H9 (cell line): ENCODE data around the gene PTPN13. TPM values are rescaled to one million over a fixed set of nuclear protein-coding genes. Genes with fewer than 3 reads are reported as not detected.

ENCODE experiments used
- DNase-seq: peaks from one replicate; pipeline ENCODE4 v3.0.0-alpha.2; 2017
- H2AFZ ChIP-seq: one replicate; pipeline ENCODE4 v1.6.1; 2013; ENCODE audit warnings: mild to moderate bottlenecking, low read length, control low read depth, moderate library complexity
- H2AK5ac ChIP-seq: 2 replicates; pipeline ENCODE4 v1.6.1; 2013; ENCODE audit warnings: low read length, control low read depth, mixed read lengths; ENCODE audit not compliant: insufficient read length
- H2BK120ac ChIP-seq: one replicate; pipeline ENCODE4 v1.6.1; 2013; ENCODE audit warnings: low read depth, mild to moderate bottlenecking, low read length, control low read depth, inconsistent platforms; ENCODE audit not compliant: poor library complexity, severe bottlenecking
- H2BK12ac ChIP-seq: 2 replicates; pipeline ENCODE4 v1.6.1; 2013; ENCODE audit warnings: low read length, control low read depth, mixed read lengths, low read depth; ENCODE audit not compliant: insufficient read length
- H2BK15ac ChIP-seq: 2 replicates; pipeline ENCODE4 v1.6.1; 2013; ENCODE audit warnings: low read depth, low read length, control low read depth
- H2BK20ac ChIP-seq: one replicate; pipeline ENCODE4 v1.6.1; 2013; ENCODE audit warnings: low read depth, mild to moderate bottlenecking, low read length, control low read depth, inconsistent platforms; ENCODE audit not compliant: poor library complexity, severe bottlenecking
- H2BK5ac ChIP-seq: 2 replicates; pipeline ENCODE4 v1.6.1; 2013; ENCODE audit warnings: low read length, control low read depth, mixed read lengths; ENCODE audit not compliant: insufficient read length
- H3K14ac ChIP-seq: 2 replicates; pipeline ENCODE4 v1.6.1; 2013; ENCODE audit warnings: low read length, control low read depth; ENCODE audit not compliant: insufficient read depth
- H3K18ac ChIP-seq: 2 replicates; pipeline ENCODE4 v1.6.1; 2013; ENCODE audit warnings: low read depth, mild to moderate bottlenecking, mixed read lengths, low read length, control low read depth; ENCODE audit not compliant: insufficient read length
- H3K23ac ChIP-seq: 2 replicates; pipeline ENCODE4 v1.6.1; 2013; ENCODE audit warnings: low read length, control low read depth, mixed read lengths, low read depth; ENCODE audit not compliant: insufficient read length
- H3K23me2 ChIP-seq: 2 replicates; pipeline ENCODE4 v1.6.1; 2013; ENCODE audit warnings: low read depth, mild to moderate bottlenecking, mixed read lengths, low read length, control low read depth; ENCODE audit not compliant: insufficient read length, poor library complexity, severe bottlenecking
- H3K27ac ChIP-seq: 2 replicates; pipeline ENCODE4 v1.5.1; 2013; ENCODE audit warnings: low read length, control low read depth, mixed read lengths, low read depth; ENCODE audit not compliant: insufficient read length
- H3K27me3 ChIP-seq: 2 replicates; pipeline ENCODE4 v1.6.1; 2013; ENCODE audit warnings: low read length, control low read depth, inconsistent platforms; ENCODE audit not compliant: insufficient read depth
- H3K4ac ChIP-seq: 2 replicates; pipeline ENCODE4 v1.6.1; 2013; ENCODE audit warnings: low read depth, mild to moderate bottlenecking, control low read depth, inconsistent platforms, low read length, moderate library complexity
- H3K4me1 ChIP-seq: 2 replicates; pipeline ENCODE4 v1.6.1; 2013; ENCODE audit warnings: low read length, control low read depth, inconsistent platforms; ENCODE audit not compliant: insufficient read depth
- H3K4me2 ChIP-seq: 2 replicates; pipeline ENCODE4 v1.6.1; 2013; ENCODE audit warnings: low read length, control low read depth, mixed read lengths; ENCODE audit not compliant: insufficient read length, insufficient read depth
- H3K56ac ChIP-seq: 2 replicates; pipeline ENCODE4 v1.6.1; 2013; ENCODE audit warnings: low read depth, mild to moderate bottlenecking, mixed read lengths, low read length, control low read depth; ENCODE audit not compliant: insufficient read length
- H3K79me1 ChIP-seq: 2 replicates; pipeline ENCODE4 v1.6.1; 2013; ENCODE audit warnings: low read depth, mild to moderate bottlenecking, moderate library complexity, low read length, control low read depth, inconsistent platforms; ENCODE audit not compliant: insufficient read depth, poor library complexity, severe bottlenecking
- H3K79me2 ChIP-seq: 2 replicates; pipeline ENCODE4 v1.6.1; 2013; ENCODE audit warnings: low read length, control low read depth, inconsistent platforms; ENCODE audit not compliant: insufficient read depth
- H3K9ac ChIP-seq: 2 replicates; pipeline ENCODE4 v1.6.1; 2013; ENCODE audit warnings: low read length, control low read depth, mixed read lengths; ENCODE audit not compliant: insufficient read length; ENCODE audit errors: extremely low read depth
- H3K9me3 ChIP-seq: one replicate; pipeline ENCODE4 v1.6.1; 2013; ENCODE audit warnings: low read depth, low read length, inconsistent platforms; ENCODE audit not compliant: control insufficient read depth
- H3T11ph ChIP-seq: one replicate; pipeline ENCODE4 v1.6.1; 2013; ENCODE audit warnings: mild to moderate bottlenecking, low read length, control low read depth, inconsistent platforms
- H4K20me1 ChIP-seq: one replicate; pipeline ENCODE4 v1.6.1; 2013; ENCODE audit not compliant: control insufficient read depth, insufficient read length, insufficient read depth
- H4K5ac ChIP-seq: 2 replicates; pipeline ENCODE4 v1.6.1; 2013; ENCODE audit warnings: low read depth, mild to moderate bottlenecking, mixed read lengths, low read length, control low read depth; ENCODE audit not compliant: insufficient read length
- H4K8ac ChIP-seq: replicated peaks from 2 replicates; pipeline ENCODE4 v1.6.1; 2013; ENCODE audit warnings: low read length, control low read depth, mixed read lengths, low read depth; ENCODE audit not compliant: insufficient read length
- H4K91ac ChIP-seq: 2 replicates; pipeline ENCODE4 v1.6.1; 2013; ENCODE audit warnings: low read depth, mild to moderate bottlenecking, moderate library complexity, mixed read lengths, low read length, control low read depth; ENCODE audit not compliant: insufficient read length
- H3K27ac Mint-ChIP-seq, 3 experiments: 2 replicates in 2 of 3; 3 replicates in 1 of 3; pipeline ENCODE4 v1.8.0; 2020 to 2021; ENCODE audit warnings: mixed read lengths in 3 of 3, mild to moderate bottlenecking in 1 of 3, moderate library complexity in 1 of 3
- H3K27me3 Mint-ChIP-seq: 2 replicates; pipeline ENCODE4 v1.8.0; 2021; ENCODE audit warnings: low read depth, mild to moderate bottlenecking, moderate library complexity, mixed read lengths
- H3K36me3 Mint-ChIP-seq, 3 experiments: 2 replicates in 2 of 3; 3 replicates in 1 of 3; pipeline ENCODE4 v1.8.0; 2020 to 2021; ENCODE audit warnings: low read depth in 3 of 3, mixed read lengths in 3 of 3; ENCODE audit not compliant: insufficient read depth in 1 of 3
- H3K4me1 Mint-ChIP-seq, 2 experiments: 2 replicates each; pipeline ENCODE4 v1.8.0; 2020; ENCODE audit warnings: mixed read lengths in 2 of 2
- H3K4me3 Mint-ChIP-seq, 2 experiments: 2 replicates in 1 of 2; 3 replicates in 1 of 2; pipeline ENCODE4 v1.8.0; 2020 to 2021; ENCODE audit warnings: mild to moderate bottlenecking in 2 of 2, mixed read lengths in 2 of 2, moderate library complexity in 1 of 2
- H3K9me3 Mint-ChIP-seq, 2 experiments: 2 replicates in 1 of 2; 3 replicates in 1 of 2; pipeline ENCODE4 v1.8.0; 2020; ENCODE audit warnings: mild to moderate bottlenecking in 2 of 2, mixed read lengths in 2 of 2, moderate library complexity in 1 of 2
- CTCF ChIP-seq: fragments of 200-600 bp; sonication (generic); conservative IDR thresholded peaks from 3 replicates; pipeline ENCODE4 v1.8.0; 2021; ENCODE audit warnings: antibody characterized with exemption, mild to moderate bottlenecking
- total RNA-seq: library from RNA; stranded (reverse); gene quantifications from 2 replicates; pipeline ENCODE4 v1.2.1, GENCODE V29; 2021

PTPN13 gene
- total RNA-seq, 1 experiment from 2014 or later, result 34.9 TPM

GRCh38 chr4:86626066-86626465 is 32.0 kb downstream of the PTPN13 start:
- Histone ChIP-seq H3K18ac (no peak overlapping the region), H3K79me2 (peaks cover 2% of the 10 kb centered on the region; the same call in 1 of the 2 replicates)
- no peaks in the 10 kb centered on the region for H3K9me3 Mint-ChIP-seq

More at GRCh38 chr4:86626066-86626465, 32.0 kb downstream of the PTPN13 start:
- H3K23me2 ChIP-seq, result no peaks in the 10 kb centered on the region
- Mint-ChIP-seq H3K4me3 (no peak overlapping the region), H3K36me3 (peaks cover 0 to 1% (median 0%) of the 10 kb centered on the region in 3 experiments; a peak in 2 of 7 replicates), H3K27ac (0 out of 7 replicates have a peak overlapping the region, but pooled peaks of 1 of the 3 experiments have one; percentile 9), H3K4me1 (peaks cover 24 to 25% of the 10 kb centered on the region in 2 experiments), H3K27me3 (no peaks in the 10 kb centered on the region)
- H3K4me2 ChIP-seq, result no peak overlapping the region
- no peak overlapping the region for H2BK15ac ChIP-seq
- no peaks in the 10 kb centered on the region for H3K27me3 ChIP-seq
- H3K23ac ChIP-seq, result no peak overlapping the region
- H2AK5ac ChIP-seq, result no peak overlapping the region
- H2AFZ ChIP-seq, result no peak overlapping the region
- no peak overlapping the region for H4K5ac ChIP-seq
- no peak overlapping the region for H3K27ac ChIP-seq
- no peak overlapping the region for H4K8ac ChIP-seq
- no peak for TF ChIP-seq CTCF
- no peak overlapping the region for H4K91ac ChIP-seq
- H3K4ac ChIP-seq, result no peak overlapping the region
- no peak overlapping the region for H3K9ac ChIP-seq
- no peaks in the 10 kb centered on the region for H3K9me3 ChIP-seq
- H2BK12ac ChIP-seq, result no peak overlapping the region
- H2BK5ac ChIP-seq, result no peak overlapping the region
- no peak overlapping the region for H2BK120ac ChIP-seq
- DNase-seq, result no peak
- H3K4me1 ChIP-seq, result 0 out of 2 replicates have a peak, but pooled peaks cover 4% of the 10 kb centered on the region
- no peak overlapping the region for H2BK20ac ChIP-seq
- peaks cover 3% of the 10 kb centered on the region for H3K79me1 ChIP-seq
- H3K56ac ChIP-seq, result no peak overlapping the region
- no peaks in the 10 kb centered on the region for H4K20me1 ChIP-seq
- H3T11ph ChIP-seq, result no peak overlapping the region
- H3K14ac ChIP-seq, result no peak overlapping the region
